H9 (cell line): ENCODE data around the gene ZNF407. TPM values are rescaled to one million over a fixed set of nuclear protein-coding genes. Genes with fewer than 3 reads are reported as not detected.

Experiments
- DNase-seq: peaks from one replicate; pipeline ENCODE4 v3.0.0-alpha.2; 2017
- H2AFZ ChIP-seq: one replicate; pipeline ENCODE4 v1.6.1; 2013; ENCODE audit warnings: mild to moderate bottlenecking, low read length, control low read depth, moderate library complexity
- H2AK5ac ChIP-seq: 2 replicates; pipeline ENCODE4 v1.6.1; 2013; ENCODE audit warnings: low read length, control low read depth, mixed read lengths; ENCODE audit not compliant: insufficient read length
- H2BK120ac ChIP-seq: one replicate; pipeline ENCODE4 v1.6.1; 2013; ENCODE audit warnings: low read depth, mild to moderate bottlenecking, low read length, control low read depth, inconsistent platforms; ENCODE audit not compliant: poor library complexity, severe bottlenecking
- H2BK12ac ChIP-seq: 2 replicates; pipeline ENCODE4 v1.6.1; 2013; ENCODE audit warnings: low read length, control low read depth, mixed read lengths, low read depth; ENCODE audit not compliant: insufficient read length
- H2BK15ac ChIP-seq: 2 replicates; pipeline ENCODE4 v1.6.1; 2013; ENCODE audit warnings: low read depth, low read length, control low read depth
- H2BK20ac ChIP-seq: one replicate; pipeline ENCODE4 v1.6.1; 2013; ENCODE audit warnings: low read depth, mild to moderate bottlenecking, low read length, control low read depth, inconsistent platforms; ENCODE audit not compliant: poor library complexity, severe bottlenecking
- H2BK5ac ChIP-seq: 2 replicates; pipeline ENCODE4 v1.6.1; 2013; ENCODE audit warnings: low read length, control low read depth, mixed read lengths; ENCODE audit not compliant: insufficient read length
- H3K14ac ChIP-seq: 2 replicates; pipeline ENCODE4 v1.6.1; 2013; ENCODE audit warnings: low read length, control low read depth; ENCODE audit not compliant: insufficient read depth
- H3K18ac ChIP-seq: 2 replicates; pipeline ENCODE4 v1.6.1; 2013; ENCODE audit warnings: low read depth, mild to moderate bottlenecking, mixed read lengths, low read length, control low read depth; ENCODE audit not compliant: insufficient read length
- H3K23ac ChIP-seq: 2 replicates; pipeline ENCODE4 v1.6.1; 2013; ENCODE audit warnings: low read length, control low read depth, mixed read lengths, low read depth; ENCODE audit not compliant: insufficient read length
- H3K23me2 ChIP-seq: 2 replicates; pipeline ENCODE4 v1.6.1; 2013; ENCODE audit warnings: low read depth, mild to moderate bottlenecking, mixed read lengths, low read length, control low read depth; ENCODE audit not compliant: insufficient read length, poor library complexity, severe bottlenecking
- H3K27ac ChIP-seq: 2 replicates; pipeline ENCODE4 v1.5.1; 2013; ENCODE audit warnings: low read length, control low read depth, mixed read lengths, low read depth; ENCODE audit not compliant: insufficient read length
- H3K27me3 ChIP-seq: 2 replicates; pipeline ENCODE4 v1.6.1; 2013; ENCODE audit warnings: low read length, control low read depth, inconsistent platforms; ENCODE audit not compliant: insufficient read depth
- H3K4ac ChIP-seq: 2 replicates; pipeline ENCODE4 v1.6.1; 2013; ENCODE audit warnings: low read depth, mild to moderate bottlenecking, control low read depth, inconsistent platforms, low read length, moderate library complexity
- H3K4me1 ChIP-seq: 2 replicates; pipeline ENCODE4 v1.6.1; 2013; ENCODE audit warnings: low read length, control low read depth, inconsistent platforms; ENCODE audit not compliant: insufficient read depth
- H3K4me2 ChIP-seq: 2 replicates; pipeline ENCODE4 v1.6.1; 2013; ENCODE audit warnings: low read length, control low read depth, mixed read lengths; ENCODE audit not compliant: insufficient read length, insufficient read depth
- H3K56ac ChIP-seq: 2 replicates; pipeline ENCODE4 v1.6.1; 2013; ENCODE audit warnings: low read depth, mild to moderate bottlenecking, mixed read lengths, low read length, control low read depth; ENCODE audit not compliant: insufficient read length
- H3K79me1 ChIP-seq: 2 replicates; pipeline ENCODE4 v1.6.1; 2013; ENCODE audit warnings: low read depth, mild to moderate bottlenecking, moderate library complexity, low read length, control low read depth, inconsistent platforms; ENCODE audit not compliant: insufficient read depth, poor library complexity, severe bottlenecking
- H3K79me2 ChIP-seq: 2 replicates; pipeline ENCODE4 v1.6.1; 2013; ENCODE audit warnings: low read length, control low read depth, inconsistent platforms; ENCODE audit not compliant: insufficient read depth
- H3K9ac ChIP-seq: 2 replicates; pipeline ENCODE4 v1.6.1; 2013; ENCODE audit warnings: low read length, control low read depth, mixed read lengths; ENCODE audit not compliant: insufficient read length; ENCODE audit errors: extremely low read depth
- H3K9me3 ChIP-seq: one replicate; pipeline ENCODE4 v1.6.1; 2013; ENCODE audit warnings: low read depth, low read length, inconsistent platforms; ENCODE audit not compliant: control insufficient read depth
- H3T11ph ChIP-seq: one replicate; pipeline ENCODE4 v1.6.1; 2013; ENCODE audit warnings: mild to moderate bottlenecking, low read length, control low read depth, inconsistent platforms
- H4K20me1 ChIP-seq: one replicate; pipeline ENCODE4 v1.6.1; 2013; ENCODE audit not compliant: control insufficient read depth, insufficient read length, insufficient read depth
- H4K5ac ChIP-seq: 2 replicates; pipeline ENCODE4 v1.6.1; 2013; ENCODE audit warnings: low read depth, mild to moderate bottlenecking, mixed read lengths, low read length, control low read depth; ENCODE audit not compliant: insufficient read length
- H4K8ac ChIP-seq: replicated peaks from 2 replicates; pipeline ENCODE4 v1.6.1; 2013; ENCODE audit warnings: low read length, control low read depth, mixed read lengths, low read depth; ENCODE audit not compliant: insufficient read length
- H4K91ac ChIP-seq: 2 replicates; pipeline ENCODE4 v1.6.1; 2013; ENCODE audit warnings: low read depth, mild to moderate bottlenecking, moderate library complexity, mixed read lengths, low read length, control low read depth; ENCODE audit not compliant: insufficient read length
- H3K27ac Mint-ChIP-seq, 3 experiments: 2 replicates in 2 of 3; 3 replicates in 1 of 3; pipeline ENCODE4 v1.8.0; 2020 to 2021; ENCODE audit warnings: mixed read lengths in 3 of 3, mild to moderate bottlenecking in 1 of 3, moderate library complexity in 1 of 3
- H3K27me3 Mint-ChIP-seq: 2 replicates; pipeline ENCODE4 v1.8.0; 2021; ENCODE audit warnings: low read depth, mild to moderate bottlenecking, moderate library complexity, mixed read lengths
- H3K36me3 Mint-ChIP-seq, 3 experiments: 2 replicates in 2 of 3; 3 replicates in 1 of 3; pipeline ENCODE4 v1.8.0; 2020 to 2021; ENCODE audit warnings: low read depth in 3 of 3, mixed read lengths in 3 of 3; ENCODE audit not compliant: insufficient read depth in 1 of 3
- H3K4me1 Mint-ChIP-seq, 2 experiments: 2 replicates each; pipeline ENCODE4 v1.8.0; 2020; ENCODE audit warnings: mixed read lengths in 2 of 2
- H3K4me3 Mint-ChIP-seq, 2 experiments: 2 replicates in 1 of 2; 3 replicates in 1 of 2; pipeline ENCODE4 v1.8.0; 2020 to 2021; ENCODE audit warnings: mild to moderate bottlenecking in 2 of 2, mixed read lengths in 2 of 2, moderate library complexity in 1 of 2
- H3K9me3 Mint-ChIP-seq, 2 experiments: 2 replicates in 1 of 2; 3 replicates in 1 of 2; pipeline ENCODE4 v1.8.0; 2020; ENCODE audit warnings: mild to moderate bottlenecking in 2 of 2, mixed read lengths in 2 of 2, moderate library complexity in 1 of 2
- WGBS: extraction: QIAGEN DNeasy Blood & Tissue Kit; methylation state at CpG from one replicate; pipeline ENCODE4 v1.1.7; 2013; ENCODE audit warnings: missing lambda C conversion rate, low lambda C conversion rate, mixed read lengths; ENCODE audit not compliant: insufficient read length; ENCODE audit errors: extremely low coverage; 5-methylcytosine and 5-hydroxymethylcytosine counted together
- total RNA-seq: library from RNA; stranded (reverse); gene quantifications from 2 replicates; pipeline ENCODE4 v1.2.1, GENCODE V29; 2021
- TF ChIP-seq, protein P1 (sequence below): fragments of 200-600 bp; sonication (generic); conservative IDR thresholded peaks from 3 replicates; pipeline ENCODE4 v1.8.0; 2021; ENCODE audit warnings: antibody characterized with exemption, mild to moderate bottlenecking

The ZNF407 gene
- total RNA-seq, 1 experiment from 2014 or later, result 8.7 TPM

DNA sequence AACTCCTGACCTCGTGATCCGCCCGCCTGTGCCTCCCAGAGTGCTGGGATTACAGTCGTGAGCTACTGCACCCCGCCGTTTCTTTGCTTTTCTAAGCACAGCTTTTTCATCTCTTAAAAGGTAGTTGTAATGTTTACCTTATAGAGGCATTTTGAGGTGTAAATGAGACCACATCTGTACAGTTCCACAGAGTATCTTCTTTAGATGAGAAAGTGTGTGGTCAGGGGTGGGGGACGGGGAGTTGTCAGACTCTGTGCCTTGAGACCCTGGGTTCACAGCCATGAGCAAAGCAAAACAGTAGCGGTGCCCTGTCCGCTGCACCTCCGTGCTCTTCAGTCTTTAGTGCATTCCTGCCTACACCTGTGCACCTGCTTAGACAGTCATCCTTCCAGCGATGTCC lies 251.6 kb downstream of the ZNF407 start:
- H3K27me3 ChIP-seq, result no peaks in the 10 kb centered on the region
- no peak overlapping the region for H4K91ac ChIP-seq
- H4K8ac ChIP-seq, result no peak overlapping the region
- Mint-ChIP-seq H3K4me1 (no peaks in the 10 kb centered on the region), H3K36me3 (no peaks in the 10 kb centered on the region), H3K27me3 (no peaks in the 10 kb centered on the region), H3K27ac (no peak overlapping the region), H3K9me3 (no peaks in the 10 kb centered on the region), H3K4me3 (no peak overlapping the region)
- H3K23me2 ChIP-seq, result no peaks in the 10 kb centered on the region
- no peaks in the 10 kb centered on the region for H3K79me2 ChIP-seq
- H3K9ac ChIP-seq, result no peak overlapping the region
- no peak overlapping the region for H3K14ac ChIP-seq
- no peak overlapping the region for H4K5ac ChIP-seq
- no peak overlapping the region for H2BK20ac ChIP-seq
- H3K4me1 ChIP-seq, result no peaks in the 10 kb centered on the region
- H3K4me2 ChIP-seq, result no peak overlapping the region
- no peak for DNase-seq
- H3K56ac ChIP-seq, result no peak overlapping the region
- no peak overlapping the region for H3K18ac ChIP-seq
- H3K4ac ChIP-seq, result no peak overlapping the region
- no peak overlapping the region for H2AK5ac ChIP-seq
- no peaks in the 10 kb centered on the region for H4K20me1 ChIP-seq
- no peak overlapping the region for H3K23ac ChIP-seq
- TF ChIP-seq, protein P1, sequence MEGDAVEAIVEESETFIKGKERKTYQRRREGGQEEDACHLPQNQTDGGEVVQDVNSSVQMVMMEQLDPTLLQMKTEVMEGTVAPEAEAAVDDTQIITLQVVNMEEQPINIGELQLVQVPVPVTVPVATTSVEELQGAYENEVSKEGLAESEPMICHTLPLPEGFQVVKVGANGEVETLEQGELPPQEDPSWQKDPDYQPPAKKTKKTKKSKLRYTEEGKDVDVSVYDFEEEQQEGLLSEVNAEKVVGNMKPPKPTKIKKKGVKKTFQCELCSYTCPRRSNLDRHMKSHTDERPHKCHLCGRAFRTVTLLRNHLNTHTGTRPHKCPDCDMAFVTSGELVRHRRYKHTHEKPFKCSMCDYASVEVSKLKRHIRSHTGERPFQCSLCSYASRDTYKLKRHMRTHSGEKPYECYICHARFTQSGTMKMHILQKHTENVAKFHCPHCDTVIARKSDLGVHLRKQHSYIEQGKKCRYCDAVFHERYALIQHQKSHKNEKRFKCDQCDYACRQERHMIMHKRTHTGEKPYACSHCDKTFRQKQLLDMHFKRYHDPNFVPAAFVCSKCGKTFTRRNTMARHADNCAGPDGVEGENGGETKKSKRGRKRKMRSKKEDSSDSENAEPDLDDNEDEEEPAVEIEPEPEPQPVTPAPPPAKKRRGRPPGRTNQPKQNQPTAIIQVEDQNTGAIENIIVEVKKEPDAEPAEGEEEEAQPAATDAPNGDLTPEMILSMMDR, result no peak
- no peaks in the 10 kb centered on the region for H3K9me3 ChIP-seq
- WGBS, result no CpG with 5 or more reads among the region's 11 CpGs
- H2BK12ac ChIP-seq, result no peak overlapping the region
- no peaks in the 10 kb centered on the region for H3K79me1 ChIP-seq
- H3T11ph ChIP-seq, result no peak overlapping the region
- H2BK120ac ChIP-seq, result no peak overlapping the region
- no peak overlapping the region for H2BK5ac ChIP-seq
- no peak overlapping the region for H2AFZ ChIP-seq
- no peak overlapping the region for H3K27ac ChIP-seq
- H2BK15ac ChIP-seq, result no peak overlapping the region
